ENCODE measurements around the gene PCDH9.
"Not testable (repeated sequence)": the region's sequence is repeated elsewhere in the genome, so short reads cannot be mapped to it uniquely, and the experiment has no call there.

Gene PCDH9

DNA sequence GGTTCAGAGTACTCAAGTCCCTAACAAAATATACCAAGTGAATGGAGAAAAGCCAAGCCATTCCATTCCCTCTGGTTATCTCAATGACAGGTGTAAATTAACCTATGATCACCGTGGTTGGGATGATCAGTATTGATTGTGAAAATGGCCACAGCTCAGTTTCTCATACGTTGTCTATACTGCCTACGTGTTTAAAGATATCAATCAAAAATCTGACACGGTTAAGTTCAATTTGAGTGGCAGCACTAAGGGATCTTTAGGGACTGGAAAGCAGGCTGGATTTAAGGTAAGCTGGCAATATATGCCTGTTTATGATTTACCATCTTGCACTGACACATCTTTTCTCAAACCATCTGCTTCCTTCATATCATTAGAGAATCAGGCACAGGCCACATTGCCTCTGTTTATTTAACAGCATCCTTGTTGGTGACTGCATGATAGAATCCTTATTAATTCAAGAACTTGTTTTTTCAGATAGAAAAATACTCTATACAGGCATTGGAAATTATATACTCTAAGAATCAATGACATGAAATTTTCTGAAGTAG, 907.9 kb downstream of the PCDH9 start:
- no peaks in the 10 kb centered on the region for H3K4me1 ChIP-seq (ENCODE audit: control insufficient read depth, insufficient read depth, low read length)
- H3K9ac ChIP-seq (ENCODE audit: low read depth, low read length): no peak overlapping the region
- no peaks in the 10 kb centered on the region for H3K27me3 ChIP-seq (ENCODE audit: control insufficient read depth, insufficient read depth, low read length)
- no peaks in the 10 kb centered on the region for H3K36me3 ChIP-seq (ENCODE audit: control insufficient read depth, insufficient read depth, low read length)
- no peaks in the 10 kb centered on the region for H3K9me3 ChIP-seq (ENCODE audit: control insufficient read depth, insufficient read depth, low read length)
- no peak overlapping the region for H3K4me3 ChIP-seq (ENCODE audit: low read depth, low read length)

DNA sequence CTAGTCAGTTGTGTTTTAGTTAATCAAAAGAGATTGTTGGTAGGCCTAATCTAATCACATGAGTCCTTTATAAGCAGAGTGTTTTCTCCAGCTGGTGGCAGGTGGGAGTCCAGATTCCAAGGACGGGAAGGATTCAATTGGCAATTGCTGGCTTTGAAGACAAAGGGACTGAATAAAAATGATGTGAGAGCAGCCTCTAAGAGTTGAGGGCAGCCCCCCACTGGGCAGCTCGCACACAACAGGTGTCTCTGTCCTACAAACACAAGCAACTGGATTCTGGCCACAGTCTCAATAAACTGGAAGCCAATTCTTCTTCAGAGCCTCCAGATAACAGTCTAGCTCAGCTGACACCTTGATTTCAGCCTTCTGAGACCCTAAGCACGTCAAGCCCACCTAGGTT, 915.2 kb downstream of the PCDH9 start:
- no peaks in the 10 kb centered on the region for H3K9me3 ChIP-seq (ENCODE audit: control insufficient read depth, insufficient read depth, low read length)
- peaks cover 3% of the 10 kb centered on the region for H3K4me1 ChIP-seq (ENCODE audit: control insufficient read depth, insufficient read depth, low read length)
- no peaks in the 10 kb centered on the region for H3K36me3 ChIP-seq (ENCODE audit: control insufficient read depth, insufficient read depth, low read length)
- H3K9ac ChIP-seq (ENCODE audit: low read depth, low read length): no peak overlapping the region
- H3K27me3 ChIP-seq (ENCODE audit: control insufficient read depth, insufficient read depth, low read length): no peaks in the 10 kb centered on the region
- no peak overlapping the region for H3K4me3 ChIP-seq (ENCODE audit: low read depth, low read length)

DNA sequence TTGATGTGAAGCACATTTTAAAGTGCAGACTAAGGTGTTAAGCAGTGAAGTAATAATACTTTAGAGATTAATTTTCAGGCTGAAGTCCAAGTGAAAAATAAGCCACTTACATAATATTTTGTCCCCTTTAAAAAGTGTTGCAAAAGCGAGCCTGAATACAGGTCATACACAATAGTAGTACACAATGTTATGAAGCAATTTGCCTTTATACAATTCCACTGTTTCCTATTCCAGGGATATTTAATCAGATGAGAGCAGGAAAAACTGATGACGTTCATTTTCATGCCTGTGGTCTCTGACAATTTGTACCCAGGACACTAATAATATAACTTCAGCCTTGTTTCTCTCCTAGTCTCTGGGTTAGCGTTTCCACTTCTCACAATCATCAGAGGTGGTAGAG, 916.7 kb downstream of the PCDH9 start:
- Histone ChIP-seq H3K9ac (ENCODE audit: low read depth, low read length) (no peak overlapping the region), H3K27me3 (ENCODE audit: control insufficient read depth, insufficient read depth, low read length) (no peaks in the 10 kb centered on the region), H3K9me3 (ENCODE audit: control insufficient read depth, insufficient read depth, low read length) (no peaks in the 10 kb centered on the region), H3K36me3 (ENCODE audit: control insufficient read depth, insufficient read depth, low read length) (no peaks in the 10 kb centered on the region), H3K4me1 (ENCODE audit: control insufficient read depth, insufficient read depth, low read length) (peaks cover 3% of the 10 kb centered on the region), H3K4me3 (ENCODE audit: low read depth, low read length) (no peak overlapping the region)

DNA sequence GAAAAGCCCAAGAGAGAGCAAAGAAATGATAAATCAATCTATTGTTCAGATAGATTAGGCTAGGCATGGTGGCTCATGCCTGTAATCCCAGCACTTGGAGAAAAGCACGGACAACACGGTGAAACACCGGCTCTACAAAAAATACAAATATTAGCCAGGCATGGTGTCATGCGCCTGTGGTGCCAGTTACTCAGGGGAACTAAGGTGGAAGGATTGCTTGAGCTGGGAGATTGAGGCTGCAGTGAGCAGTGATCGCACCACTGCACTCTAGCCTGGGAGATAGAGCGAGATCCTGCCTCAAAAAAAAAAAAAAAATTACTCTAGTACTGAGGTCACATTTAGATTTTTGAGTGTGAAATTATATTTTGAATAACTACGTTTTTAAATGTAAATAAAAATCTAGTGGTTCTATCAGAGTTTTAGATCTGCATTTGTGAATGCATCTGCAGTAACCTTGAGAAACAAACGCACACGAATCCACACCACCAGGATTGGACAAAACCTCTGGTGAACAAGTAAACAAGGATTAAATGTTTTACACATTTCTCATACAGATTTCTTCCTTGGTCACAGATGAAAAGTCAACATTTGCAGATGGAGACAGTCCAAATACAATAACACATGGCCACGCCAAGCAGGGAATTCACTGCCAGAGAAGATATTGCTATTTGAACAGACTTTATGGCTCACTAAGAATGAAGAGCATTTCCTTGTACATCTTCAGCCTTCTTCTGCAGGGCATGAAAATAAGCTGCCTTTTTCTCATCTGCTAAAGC, 917.6 kb downstream of the PCDH9 start:
- H3K27me3 ChIP-seq (ENCODE audit: control insufficient read depth, insufficient read depth, low read length): no peaks in the 10 kb centered on the region
- H3K4me3 ChIP-seq (ENCODE audit: low read depth, low read length): no peak overlapping the region
- H3K9me3 ChIP-seq (ENCODE audit: control insufficient read depth, insufficient read depth, low read length): no peaks in the 10 kb centered on the region
- H3K9ac ChIP-seq (ENCODE audit: low read depth, low read length): no peak overlapping the region
- peaks cover 3% of the 10 kb centered on the region for H3K4me1 ChIP-seq (ENCODE audit: control insufficient read depth, insufficient read depth, low read length)
- H3K36me3 ChIP-seq (ENCODE audit: control insufficient read depth, insufficient read depth, low read length): no peaks in the 10 kb centered on the region

DNA sequence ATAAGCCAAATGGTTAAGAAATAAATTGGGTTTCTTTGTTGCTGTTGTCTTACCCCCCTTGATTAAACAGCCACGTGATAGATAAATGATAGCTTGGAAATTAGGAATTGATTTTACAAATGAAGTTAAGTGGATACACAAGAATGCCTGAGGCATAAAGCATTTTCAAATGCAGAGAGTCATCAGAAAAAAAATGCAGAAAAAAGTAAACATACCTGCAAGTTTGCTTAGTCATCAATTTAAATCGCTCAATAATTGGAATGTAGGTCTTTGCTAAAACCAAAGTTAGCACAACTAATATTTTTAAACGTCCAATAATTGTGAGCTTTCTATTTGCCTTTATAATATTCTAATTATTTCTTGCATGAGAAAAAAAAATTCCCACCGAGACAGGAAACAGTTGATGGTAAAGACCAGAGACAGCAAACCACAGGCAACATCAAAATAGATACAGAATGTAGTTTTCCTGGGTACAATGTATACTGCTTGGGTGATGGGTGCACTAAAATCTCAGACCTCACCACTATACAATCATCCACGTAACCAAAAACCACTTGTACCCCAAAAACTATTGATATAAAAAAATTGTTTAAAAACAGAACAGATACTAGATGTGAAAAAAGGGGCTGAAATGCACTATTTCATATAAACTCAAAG, 924.0 kb downstream of the PCDH9 start:
- H3K4me1 ChIP-seq (ENCODE audit: control insufficient read depth, insufficient read depth, low read length): no peaks in the 10 kb centered on the region
- no peaks in the 10 kb centered on the region for H3K9me3 ChIP-seq (ENCODE audit: control insufficient read depth, insufficient read depth, low read length)
- no peak overlapping the region for H3K9ac ChIP-seq (ENCODE audit: low read depth, low read length)
- H3K27me3 ChIP-seq (ENCODE audit: control insufficient read depth, insufficient read depth, low read length): no peaks in the 10 kb centered on the region
- H3K4me3 ChIP-seq (ENCODE audit: low read depth, low read length): no peak overlapping the region
- H3K36me3 ChIP-seq (ENCODE audit: control insufficient read depth, insufficient read depth, low read length): no peaks in the 10 kb centered on the region

DNA sequence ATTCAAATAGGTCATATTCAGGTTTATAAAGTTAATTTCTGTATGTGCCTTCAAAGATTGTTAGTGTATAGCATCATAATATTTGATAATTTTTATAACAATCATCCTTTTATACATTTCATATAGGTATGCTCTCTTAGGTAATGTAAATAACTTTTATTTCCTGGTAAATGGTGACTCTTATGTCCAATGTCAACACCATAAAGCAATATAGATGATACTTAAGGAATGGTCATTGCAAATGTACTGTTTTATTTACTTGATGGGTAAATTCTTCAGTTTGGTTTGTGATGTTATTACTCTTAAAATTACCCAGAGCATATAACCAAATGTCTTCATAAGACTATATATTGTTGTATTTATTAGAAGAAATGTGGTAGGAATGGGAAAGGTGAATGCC, 928.7 kb downstream of the PCDH9 start:
- Histone ChIP-seq H3K36me3 (ENCODE audit: control insufficient read depth, insufficient read depth, low read length) (no peaks in the 10 kb centered on the region), H3K9ac (ENCODE audit: low read depth, low read length) (no peak overlapping the region), H3K4me1 (ENCODE audit: control insufficient read depth, insufficient read depth, low read length) (no peaks in the 10 kb centered on the region), H3K27me3 (ENCODE audit: control insufficient read depth, insufficient read depth, low read length) (no peaks in the 10 kb centered on the region), H3K4me3 (ENCODE audit: low read depth, low read length) (no peak overlapping the region), H3K9me3 (ENCODE audit: control insufficient read depth, insufficient read depth, low read length) (no peaks in the 10 kb centered on the region)

DNA sequence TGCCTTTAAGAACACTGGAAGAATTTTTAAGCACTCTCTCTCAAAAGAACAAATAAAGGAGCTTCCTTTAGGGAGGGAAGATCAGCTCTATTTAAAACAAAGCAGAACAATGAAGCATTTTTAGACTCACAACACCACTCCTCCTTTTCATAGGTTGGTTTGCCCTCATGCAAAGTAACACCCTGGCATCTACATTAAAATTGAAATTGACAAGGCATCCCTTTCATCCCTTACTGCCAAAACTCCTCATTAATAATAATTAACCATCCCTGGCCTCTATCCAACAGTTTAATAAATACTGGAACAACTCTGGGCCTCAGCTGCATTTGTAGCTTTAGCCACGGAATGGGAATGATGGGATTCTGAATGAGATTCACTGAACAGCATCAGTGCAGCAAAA, 929.1 kb downstream of the PCDH9 start:
- Histone ChIP-seq H3K4me3 (ENCODE audit: low read depth, low read length) (no peak overlapping the region), H3K36me3 (ENCODE audit: control insufficient read depth, insufficient read depth, low read length) (no peaks in the 10 kb centered on the region), H3K9ac (ENCODE audit: low read depth, low read length) (no peak overlapping the region), H3K4me1 (ENCODE audit: control insufficient read depth, insufficient read depth, low read length) (no peaks in the 10 kb centered on the region), H3K9me3 (ENCODE audit: control insufficient read depth, insufficient read depth, low read length) (no peaks in the 10 kb centered on the region), H3K27me3 (ENCODE audit: control insufficient read depth, insufficient read depth, low read length) (no peaks in the 10 kb centered on the region)

DNA sequence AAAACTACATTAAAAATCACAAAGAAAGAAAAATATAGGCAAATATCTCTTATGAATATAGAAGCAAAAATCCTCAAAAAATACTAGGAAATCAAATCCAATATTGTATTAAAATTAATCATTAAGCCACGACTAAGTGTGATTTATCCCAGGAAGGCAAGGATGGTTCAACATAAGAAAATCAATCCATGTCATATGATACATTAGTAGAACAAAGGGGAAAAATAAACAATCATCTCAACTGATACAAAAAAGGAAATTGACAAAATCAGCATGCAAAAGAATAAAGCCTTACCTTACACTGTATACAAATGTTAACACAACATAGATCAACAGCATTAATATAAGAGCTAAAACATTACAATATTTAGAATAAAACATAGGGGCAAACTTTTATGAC, 933.3 kb downstream of the PCDH9 start:
- H3K4me3 ChIP-seq (ENCODE audit: low read depth, low read length): no peak overlapping the region
- H3K9me3 ChIP-seq (ENCODE audit: control insufficient read depth, insufficient read depth, low read length): no peaks in the 10 kb centered on the region
- H3K4me1 ChIP-seq (ENCODE audit: control insufficient read depth, insufficient read depth, low read length): no peaks in the 10 kb centered on the region
- no peaks in the 10 kb centered on the region for H3K36me3 ChIP-seq (ENCODE audit: control insufficient read depth, insufficient read depth, low read length)
- H3K27me3 ChIP-seq (ENCODE audit: control insufficient read depth, insufficient read depth, low read length): no peaks in the 10 kb centered on the region
- H3K9ac ChIP-seq (ENCODE audit: low read depth, low read length): no peak overlapping the region

DNA sequence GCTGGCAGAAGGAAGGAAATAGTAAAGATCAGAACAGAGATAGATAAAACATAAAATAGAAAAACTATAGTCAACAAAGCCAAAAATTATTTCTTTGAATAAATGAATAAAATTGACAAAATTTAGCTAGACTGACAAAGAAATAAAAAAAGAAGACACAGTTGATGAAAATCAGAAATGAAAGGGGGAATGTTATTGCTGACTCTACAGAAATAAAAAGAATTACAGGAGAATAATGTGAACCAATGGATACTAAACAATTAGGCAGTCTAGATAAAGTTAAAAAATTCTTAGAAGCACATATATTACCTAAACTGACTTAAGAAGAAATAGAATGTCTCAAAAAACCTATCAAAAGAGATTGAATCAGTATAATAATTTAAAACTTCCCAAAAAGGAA, 933.8 kb downstream of the PCDH9 start:
- H3K27me3 ChIP-seq (ENCODE audit: control insufficient read depth, insufficient read depth, low read length): no peaks in the 10 kb centered on the region
- H3K36me3 ChIP-seq (ENCODE audit: control insufficient read depth, insufficient read depth, low read length): no peaks in the 10 kb centered on the region
- H3K9me3 ChIP-seq (ENCODE audit: control insufficient read depth, insufficient read depth, low read length): no peaks in the 10 kb centered on the region
- H3K9ac ChIP-seq (ENCODE audit: low read depth, low read length): no peak overlapping the region
- H3K4me3 ChIP-seq (ENCODE audit: low read depth, low read length): no peak overlapping the region
- H3K4me1 ChIP-seq (ENCODE audit: control insufficient read depth, insufficient read depth, low read length): no peaks in the 10 kb centered on the region

DNA sequence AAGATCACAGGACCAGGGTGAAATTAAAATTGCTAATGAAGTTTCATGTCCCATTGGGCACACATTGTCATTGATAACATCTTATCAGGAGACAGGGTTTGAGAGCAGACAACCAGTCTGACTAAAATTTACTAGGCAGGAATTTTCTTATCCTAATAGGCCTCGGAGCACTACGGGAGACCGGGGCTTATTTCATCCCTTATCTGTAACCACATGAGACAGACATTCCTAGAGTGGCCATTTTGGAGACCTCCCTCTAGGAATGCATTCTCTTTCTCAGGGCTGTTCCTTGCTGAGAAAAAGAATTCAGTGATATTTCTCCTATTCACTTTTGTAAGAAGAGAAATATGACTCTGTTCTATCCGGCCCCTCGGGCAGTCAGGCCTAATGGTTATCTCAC, 943.3 kb downstream of the PCDH9 start:
- H3K4me3 ChIP-seq (ENCODE audit: low read depth, low read length); H3K27me3 ChIP-seq (ENCODE audit: control insufficient read depth, insufficient read depth, low read length); H3K36me3 ChIP-seq (ENCODE audit: control insufficient read depth, insufficient read depth, low read length); H3K9me3 ChIP-seq (ENCODE audit: control insufficient read depth, insufficient read depth, low read length); H3K9ac ChIP-seq (ENCODE audit: low read depth, low read length); H3K4me1 ChIP-seq (ENCODE audit: control insufficient read depth, insufficient read depth, low read length): not testable (repeated sequence)

DNA sequence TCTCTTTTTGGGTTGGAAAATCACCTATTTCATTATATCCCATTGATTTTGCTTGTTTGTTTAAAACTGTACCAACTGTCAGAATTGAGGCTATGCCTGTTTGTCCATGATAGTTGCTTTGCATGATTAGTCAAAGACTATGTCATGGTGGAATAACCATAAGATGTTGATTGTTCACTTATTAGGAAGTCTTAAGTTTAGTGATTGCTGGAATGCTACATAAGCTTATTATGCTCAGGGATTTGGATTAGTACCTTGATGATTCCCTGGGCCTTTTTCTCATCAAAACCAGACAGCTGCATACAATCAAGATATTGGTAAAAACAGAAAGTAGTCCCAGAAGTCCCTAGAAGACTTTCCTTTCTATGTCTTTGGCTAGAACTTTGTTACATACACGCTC, 954.7 kb downstream of the PCDH9 start:
- Histone ChIP-seq H3K9me3 (ENCODE audit: control insufficient read depth, insufficient read depth, low read length) (no peaks in the 10 kb centered on the region), H3K4me3 (ENCODE audit: low read depth, low read length) (no peak overlapping the region), H3K4me1 (ENCODE audit: control insufficient read depth, insufficient read depth, low read length) (no peaks in the 10 kb centered on the region), H3K27me3 (ENCODE audit: control insufficient read depth, insufficient read depth, low read length) (no peaks in the 10 kb centered on the region), H3K9ac (ENCODE audit: low read depth, low read length) (no peak overlapping the region), H3K36me3 (ENCODE audit: control insufficient read depth, insufficient read depth, low read length) (no peaks in the 10 kb centered on the region)

DNA sequence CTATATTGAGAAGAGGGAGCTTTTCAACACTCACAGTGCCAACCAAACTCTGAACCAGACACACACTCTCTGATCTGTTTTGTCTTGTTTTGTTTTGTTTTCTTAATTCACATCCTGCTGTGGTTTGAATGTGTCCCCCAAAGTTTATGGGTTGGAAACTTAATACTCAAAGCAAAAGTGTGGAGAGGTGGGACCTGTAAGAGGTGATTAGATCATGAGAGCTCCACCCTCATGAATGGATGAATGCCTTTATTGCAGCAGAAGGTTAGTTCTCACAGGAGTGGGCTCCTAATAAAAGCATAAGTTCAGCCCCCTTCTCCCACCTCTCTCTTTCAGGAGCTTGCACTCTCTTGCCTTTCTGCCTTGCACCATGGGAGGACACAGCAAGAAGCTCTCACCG, 957.1 kb downstream of the PCDH9 start:
- Histone ChIP-seq H3K36me3 (ENCODE audit: control insufficient read depth, insufficient read depth, low read length) (no peaks in the 10 kb centered on the region), H3K4me3 (ENCODE audit: low read depth, low read length) (no peak overlapping the region), H3K4me1 (ENCODE audit: control insufficient read depth, insufficient read depth, low read length) (no peaks in the 10 kb centered on the region), H3K27me3 (ENCODE audit: control insufficient read depth, insufficient read depth, low read length) (no peaks in the 10 kb centered on the region), H3K9ac (ENCODE audit: low read depth, low read length) (no peak overlapping the region), H3K9me3 (ENCODE audit: control insufficient read depth, insufficient read depth, low read length) (no peaks in the 10 kb centered on the region)
